T-helper 9 cell (primary cell): ENCODE measurements around the gene EZH1.

ENCODE experiments used
- DNase-seq: peaks from one replicate; pipeline ENCODE4 v3.0.0-alpha.2; 2020
- total RNA-seq, 2 donors: gene quantifications; one replicate each; lab custom pipeline; 2026; lab: John Stamatoyannopoulos, UW

The EZH1 gene
- 100 to 172 reads per million in 2 donors for total RNA-seq

DNA sequence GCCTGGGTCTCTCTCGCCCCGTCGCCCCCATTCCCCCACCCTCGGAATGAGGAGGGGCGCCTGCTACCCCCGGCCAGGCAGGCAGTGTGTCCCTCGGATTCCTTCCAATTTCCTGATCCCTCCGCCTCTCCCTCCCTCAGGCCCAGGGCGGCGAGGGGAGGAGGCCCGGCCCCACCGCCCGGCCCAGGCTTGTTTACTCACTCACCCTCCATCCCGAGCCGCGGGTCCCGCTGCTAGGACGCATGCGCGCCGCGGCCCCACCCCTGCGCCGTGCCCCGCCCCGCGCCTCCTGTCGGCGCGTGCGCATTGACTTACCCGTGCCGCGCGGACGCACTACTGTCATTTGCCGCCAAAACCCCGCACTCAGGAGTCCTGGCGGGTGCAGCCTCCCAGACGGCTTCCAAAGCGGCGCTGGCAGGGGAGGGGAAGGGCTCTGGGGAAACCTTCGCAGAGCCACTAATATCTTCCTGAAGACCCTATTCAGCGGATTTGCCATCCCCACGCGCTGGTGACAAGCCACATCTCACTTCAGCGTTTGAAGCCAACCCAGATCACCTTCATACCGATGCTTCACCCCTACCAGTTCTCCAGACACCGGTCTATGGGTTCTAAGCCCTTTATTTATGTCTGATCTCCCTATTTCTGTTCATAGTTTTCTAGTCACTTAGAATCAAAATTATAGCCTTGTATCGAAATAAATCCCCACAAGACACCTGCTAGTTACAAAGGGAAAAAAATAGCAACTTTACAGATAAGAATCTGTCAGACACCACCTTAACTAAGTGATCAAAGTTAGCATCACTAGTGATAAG is at the start of gene EZH1:
EZH1 (minus strand) TSS at position 235 of the 812 bp plus-strand sequence. CDS start 16,099 bp downstream, outside the sequence.
- DNase-seq: peak; percentile 85

DNA sequence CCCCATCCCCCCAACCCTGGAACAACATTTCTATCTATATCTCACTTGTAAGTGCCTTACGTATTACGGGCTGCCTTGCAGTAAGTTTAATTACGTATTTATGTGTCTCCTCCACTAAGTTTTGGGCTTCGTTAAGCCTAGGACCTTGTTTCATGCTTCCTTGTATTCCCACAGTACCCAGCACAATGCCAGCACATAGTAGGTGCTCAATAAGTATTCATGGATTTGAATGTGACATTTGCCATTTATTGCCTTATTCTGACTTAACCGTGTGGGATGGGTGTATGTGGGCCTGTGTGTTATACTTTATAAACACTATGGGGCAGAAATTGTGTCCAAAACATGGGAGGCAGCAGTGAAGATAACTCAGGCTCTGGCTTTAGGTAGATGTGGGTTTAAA is 47.7 kb upstream of the EZH1 start:
- no peak for DNase-seq

DNA sequence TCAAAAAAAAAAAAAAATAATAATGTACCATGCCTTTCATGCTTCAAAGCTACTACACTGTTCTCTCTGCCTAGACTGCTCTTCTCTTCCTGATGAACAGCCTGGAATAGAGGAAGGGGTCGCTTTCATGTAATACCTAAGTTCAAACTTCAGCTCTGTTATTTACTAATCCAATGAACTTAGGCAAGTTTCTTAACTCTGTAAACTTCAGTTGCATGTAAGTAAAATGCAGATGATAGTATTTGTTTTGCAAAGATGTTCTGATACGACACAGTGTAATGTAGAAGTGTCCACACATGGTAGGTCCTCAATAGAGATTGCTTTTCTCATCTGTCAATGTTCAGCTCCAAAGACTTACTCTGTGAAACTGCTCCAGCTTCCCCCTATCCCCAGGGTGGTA is 47.1 kb upstream of the EZH1 start:
- DNase-seq: no peak

DNA sequence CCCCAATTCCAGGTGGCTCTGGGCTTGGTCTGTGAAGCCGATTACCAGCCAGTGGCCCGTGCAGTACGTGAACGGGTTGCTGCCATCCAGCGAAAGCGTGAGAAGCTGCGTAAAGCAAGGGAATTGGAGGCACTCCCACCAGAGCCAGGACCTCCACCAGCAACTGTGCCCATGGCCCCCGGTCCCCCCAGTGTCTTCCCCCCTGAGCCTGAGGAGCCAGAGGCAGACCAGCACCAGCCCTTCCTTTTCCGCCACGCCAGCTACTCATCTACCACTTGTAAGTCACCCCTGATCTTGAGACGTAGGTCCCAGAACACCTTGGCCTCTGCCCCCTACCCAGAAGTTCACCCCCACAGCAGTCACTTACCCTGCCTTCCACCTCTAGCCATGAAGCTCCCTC is 42.4 kb upstream of the EZH1 start:
- no peak for DNase-seq

DNA sequence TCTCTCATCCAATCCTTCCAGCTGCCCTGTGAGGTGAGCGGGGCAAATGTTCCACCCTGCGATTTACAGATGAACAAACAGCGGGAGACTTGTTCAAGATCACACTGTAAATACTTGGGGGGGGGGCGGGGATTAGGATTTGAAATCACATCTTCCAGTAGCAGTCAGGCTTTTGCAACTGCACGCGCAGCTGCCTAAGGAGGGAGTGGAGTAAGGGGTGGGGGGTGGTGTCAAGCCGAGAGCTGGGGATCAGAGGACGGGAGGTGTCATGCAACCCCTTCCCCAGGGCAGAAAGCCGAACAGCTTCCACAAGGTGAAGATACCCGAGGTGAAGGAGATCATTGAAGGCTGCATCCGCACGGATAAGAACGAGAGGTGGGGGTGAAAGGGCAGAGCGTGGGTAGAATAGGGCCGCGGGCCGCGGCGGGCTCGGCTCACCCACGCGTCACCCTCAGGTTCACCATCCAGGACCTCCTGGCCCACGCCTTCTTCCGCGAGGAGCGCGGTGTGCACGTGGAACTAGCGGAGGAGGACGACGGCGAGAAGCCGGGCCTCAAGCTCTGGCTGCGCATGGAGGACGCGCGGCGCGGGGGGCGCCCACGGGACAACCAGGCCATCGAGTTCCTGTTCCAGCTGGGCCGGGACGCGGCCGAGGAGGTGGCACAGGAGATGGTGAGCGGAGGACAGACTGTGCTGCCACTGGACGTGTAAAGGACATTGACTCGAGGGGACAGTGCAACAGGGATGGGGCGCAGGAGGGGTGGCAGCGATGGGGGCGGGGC is 40.2 kb upstream of the EZH1 start:
- no peak for DNase-seq

DNA sequence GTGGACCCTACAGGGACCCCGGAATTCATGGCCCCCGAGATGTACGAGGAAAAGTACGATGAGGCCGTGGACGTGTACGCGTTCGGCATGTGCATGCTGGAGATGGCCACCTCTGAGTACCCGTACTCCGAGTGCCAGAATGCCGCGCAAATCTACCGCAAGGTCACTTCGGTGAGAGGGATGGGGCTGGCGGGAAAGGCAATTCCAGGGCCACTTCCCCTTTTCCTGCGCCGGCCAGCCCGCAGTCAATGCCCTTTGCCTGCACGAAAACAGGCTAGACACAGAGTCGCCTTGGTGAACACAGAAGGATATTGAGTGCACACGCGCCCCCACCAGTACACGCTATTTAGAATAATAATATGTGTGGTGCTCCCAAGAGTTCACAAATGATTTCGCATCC is 39.6 kb upstream of the EZH1 start:
- no peak for DNase-seq

DNA sequence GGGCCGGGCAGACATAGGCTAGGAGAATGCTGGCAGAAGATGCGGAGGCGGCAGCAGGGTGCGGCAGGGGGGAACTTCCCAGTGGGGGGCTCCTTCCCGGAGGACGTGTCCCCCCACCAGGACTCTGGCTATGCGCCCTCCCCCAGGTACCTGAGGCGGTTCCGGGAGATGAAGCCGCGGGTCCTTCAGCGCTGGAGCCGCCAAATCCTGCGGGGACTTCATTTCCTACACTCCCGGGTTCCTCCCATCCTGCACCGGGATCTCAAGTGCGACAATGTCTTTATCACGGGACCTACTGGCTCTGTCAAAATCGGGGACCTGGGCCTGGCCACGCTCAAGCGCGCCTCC is 38.9 kb upstream of the EZH1 start:
- DNase-seq: no peak

DNA sequence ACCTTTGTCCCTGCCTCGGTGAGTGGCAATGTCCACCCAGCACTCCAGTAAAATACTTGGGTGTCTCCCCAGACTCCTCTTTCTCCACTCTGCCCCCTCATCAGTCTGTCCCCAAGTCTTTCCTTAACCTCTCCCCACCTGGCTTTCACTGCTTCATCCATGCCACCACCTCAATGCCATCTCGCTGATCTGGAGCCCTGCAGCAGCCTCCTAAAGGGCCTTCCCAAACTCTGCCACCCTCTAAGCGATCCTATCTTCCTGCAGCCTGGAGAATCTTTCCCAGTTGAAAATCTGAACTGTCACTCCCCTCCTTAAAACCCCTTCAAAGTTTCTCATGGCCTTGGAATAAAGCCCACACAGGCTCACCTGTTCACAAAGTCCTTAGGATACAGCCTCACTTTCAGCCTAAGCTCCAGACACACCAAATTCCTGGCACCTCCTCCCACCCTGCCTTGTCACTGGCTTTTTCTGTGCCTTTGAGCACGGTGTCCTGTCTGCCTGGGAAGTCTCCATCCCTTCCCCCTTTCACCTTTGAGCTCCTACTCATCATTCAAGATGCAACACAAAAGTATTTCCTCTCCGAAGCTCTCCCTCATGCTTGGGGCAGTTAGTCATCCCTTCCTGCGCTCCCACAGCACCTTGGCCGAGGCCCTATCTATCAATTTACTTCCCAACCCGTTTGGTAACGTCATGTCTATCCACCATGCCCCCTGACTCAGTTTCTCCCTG is 38.4 kb upstream of the EZH1 start:
- no peak for DNase-seq

DNA sequence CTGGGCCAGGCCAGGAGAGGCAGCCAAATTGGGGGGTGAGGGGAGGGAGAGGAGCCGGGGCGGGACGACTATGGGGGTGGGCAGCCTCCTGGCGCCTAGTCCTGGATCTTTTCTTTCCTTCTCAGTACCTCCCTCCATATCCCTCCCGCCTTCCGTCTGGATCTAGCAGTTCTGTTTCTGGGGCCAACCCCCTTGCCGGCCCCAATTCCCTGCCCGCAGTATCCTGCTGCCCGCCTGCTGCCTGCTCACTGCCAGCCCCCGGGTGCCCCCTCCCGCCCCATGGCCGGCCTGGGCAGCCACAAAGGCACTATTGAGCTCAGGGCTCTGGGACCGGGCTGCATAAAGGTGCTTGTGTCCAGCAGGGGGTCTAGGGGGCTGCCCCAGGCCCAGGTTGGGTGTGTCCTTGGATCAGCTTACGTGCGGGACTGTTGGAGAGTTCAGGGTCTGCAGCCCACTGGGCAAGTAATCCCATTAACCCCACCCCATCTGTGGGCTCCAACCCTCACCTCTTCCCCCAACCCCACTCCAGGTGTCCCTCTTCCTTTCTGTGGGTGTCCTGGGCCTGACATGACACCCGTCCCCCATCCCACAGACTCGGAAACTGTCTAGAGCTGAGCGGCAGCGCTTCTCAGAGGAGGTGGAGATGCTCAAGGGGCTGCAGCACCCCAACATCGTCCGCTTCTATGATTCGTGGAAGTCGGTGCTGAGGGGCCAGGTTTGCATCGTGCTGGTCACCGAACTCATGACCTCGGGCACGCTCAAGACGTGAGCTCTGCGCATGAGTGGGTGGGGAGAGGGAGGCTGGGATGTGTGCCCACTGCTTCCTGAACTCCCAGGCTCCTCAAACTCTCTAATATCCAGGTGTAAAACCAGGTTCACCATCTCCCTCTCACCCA is 37.6 kb upstream of the EZH1 start:
- no peak for DNase-seq

DNA sequence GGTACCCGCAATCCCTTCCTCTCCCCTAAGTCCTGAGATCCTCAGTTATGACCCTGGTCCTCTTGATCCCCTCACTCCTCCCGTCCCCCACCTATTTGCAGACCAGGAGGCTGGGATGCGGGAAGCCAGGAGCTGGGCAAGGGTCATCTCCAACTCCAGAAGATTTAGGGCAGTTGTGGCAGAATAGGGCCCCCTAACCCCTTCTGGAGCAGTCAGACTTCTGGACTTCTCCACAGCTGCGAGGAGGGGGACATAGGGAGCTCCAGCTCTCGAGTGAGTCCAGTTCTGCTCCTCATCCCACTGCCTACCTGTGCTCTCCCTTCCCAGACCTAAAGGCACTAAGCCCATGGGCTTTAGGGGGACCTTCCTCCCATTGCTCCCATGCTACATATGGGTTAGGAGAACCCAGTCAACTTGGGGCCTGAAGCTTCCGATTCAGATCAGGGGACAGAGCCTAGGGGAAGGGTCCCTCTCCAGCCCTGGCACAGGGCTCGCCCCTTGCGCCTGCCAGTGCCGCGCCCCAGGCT is 36.9 kb upstream of the EZH1 start:
- DNase-seq: no peak

DNA sequence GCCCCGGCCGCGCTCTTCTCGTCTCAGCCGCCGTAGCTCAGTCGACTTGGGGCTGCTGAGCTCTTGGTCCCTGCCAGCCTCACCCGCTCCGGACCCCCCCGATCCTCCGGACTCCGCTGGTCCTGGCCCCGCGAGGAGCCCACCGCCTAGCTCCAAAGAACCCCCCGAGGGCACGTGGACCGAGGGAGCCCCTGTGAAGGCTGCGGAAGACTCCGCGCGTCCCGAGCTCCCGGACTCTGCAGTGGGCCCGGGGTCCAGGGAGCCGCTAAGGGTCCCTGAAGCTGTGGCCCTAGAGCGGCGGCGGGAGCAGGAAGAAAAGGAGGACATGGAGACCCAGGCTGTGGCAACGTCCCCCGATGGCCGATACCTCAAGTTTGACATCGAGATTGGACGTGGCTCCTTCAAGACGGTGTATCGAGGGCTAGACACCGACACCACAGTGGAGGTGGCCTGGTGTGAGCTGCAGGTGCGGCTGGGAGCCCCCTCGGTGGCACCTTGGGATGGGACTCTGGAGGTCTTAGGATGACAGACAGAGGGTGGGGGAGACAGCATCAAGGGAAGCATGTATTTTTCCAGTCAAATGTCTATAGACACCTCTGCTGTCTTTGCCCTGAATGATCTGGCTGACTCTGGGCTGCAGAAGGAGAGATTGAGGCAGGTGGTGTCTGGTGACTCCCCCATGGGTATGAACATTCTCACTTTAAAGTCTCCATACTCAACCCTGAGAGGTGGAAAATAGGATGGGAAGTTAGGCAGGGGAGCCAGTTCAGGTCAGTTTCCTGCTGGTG is 36.2 kb upstream of the EZH1 start:
- no peak for DNase-seq

DNA sequence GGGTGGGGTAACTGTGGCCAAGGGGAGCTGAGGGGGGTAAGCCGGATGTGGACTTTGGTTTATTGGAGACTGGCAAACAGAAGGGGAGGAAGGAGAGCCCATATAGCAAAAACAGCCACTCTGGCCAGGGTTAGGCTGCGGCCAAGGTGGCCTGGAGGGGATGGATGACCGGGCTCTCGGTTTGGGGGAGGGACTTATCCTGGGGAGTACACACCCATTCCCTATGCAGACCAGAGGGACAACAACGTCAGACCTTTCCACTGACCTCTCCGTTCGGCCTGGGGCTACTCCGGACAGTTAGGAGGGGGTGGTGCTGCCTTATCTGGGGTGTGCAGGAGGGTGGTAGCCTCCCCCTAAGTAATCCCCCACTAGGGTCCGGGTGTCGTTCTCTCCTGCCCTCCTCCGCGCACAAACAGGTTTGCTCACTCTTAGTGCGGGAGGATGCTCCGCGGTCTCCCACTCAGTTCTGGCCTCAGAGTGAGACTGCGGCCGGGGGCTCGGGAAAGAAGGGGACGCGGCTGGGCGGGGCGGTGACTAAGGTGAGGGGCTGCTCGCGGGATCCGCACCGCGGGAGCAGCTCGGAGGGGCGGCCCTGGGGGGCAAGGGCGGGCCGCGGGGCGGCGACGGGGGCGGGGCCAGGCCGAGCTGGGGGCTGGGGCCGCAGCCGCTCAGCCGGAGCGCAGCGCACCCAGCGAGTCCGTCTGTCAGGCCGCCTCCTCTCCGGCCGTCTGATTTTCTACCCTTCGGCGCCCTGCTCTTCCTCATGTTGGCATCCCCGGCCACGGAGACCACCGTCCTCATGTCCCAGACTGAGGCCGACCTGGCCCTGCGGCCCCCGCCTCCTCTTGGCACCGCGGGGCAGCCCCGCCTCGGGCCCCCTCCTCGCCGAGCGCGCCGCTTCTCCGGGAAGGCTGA is 35.4 kb upstream of the EZH1 start, which contains the start of gene WNK4:
WNK4 (plus strand) TSS at position 675 of the 915 bp plus-strand sequence; CDS start at position 764, 89 bp downstream.
- DNase-seq: no peak

DNA sequence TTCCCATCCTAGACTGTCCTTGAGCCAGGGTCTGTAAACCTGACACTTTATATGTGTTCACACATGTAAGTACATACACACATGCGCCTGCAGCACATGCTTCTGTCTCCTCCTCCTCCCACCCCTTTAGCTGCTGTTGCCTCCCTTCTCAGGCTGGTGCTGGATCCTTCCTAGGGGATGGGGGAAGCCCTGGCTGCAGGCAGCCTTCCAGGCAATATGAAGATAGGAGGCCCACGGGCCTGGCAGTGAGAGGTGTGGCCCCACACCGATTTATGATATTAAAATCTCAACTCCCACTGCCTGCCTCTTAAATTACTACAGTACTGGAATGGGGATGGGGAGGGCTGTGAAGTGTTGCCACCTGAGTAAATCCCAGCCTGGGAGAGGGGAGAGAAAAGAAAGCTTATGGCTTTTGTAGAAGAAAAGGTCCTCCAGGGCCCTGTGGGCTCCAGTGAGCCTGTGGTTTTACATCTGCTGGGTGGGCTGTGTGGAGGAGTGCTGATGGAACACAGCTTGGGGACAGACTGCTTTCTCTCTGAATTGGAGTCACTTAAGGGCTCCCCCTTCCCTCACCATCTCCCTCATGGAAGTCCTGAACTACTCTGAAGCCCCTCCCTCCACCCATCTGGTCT is 34.6 kb upstream of the EZH1 start:
- DNase-seq: no peak

DNA sequence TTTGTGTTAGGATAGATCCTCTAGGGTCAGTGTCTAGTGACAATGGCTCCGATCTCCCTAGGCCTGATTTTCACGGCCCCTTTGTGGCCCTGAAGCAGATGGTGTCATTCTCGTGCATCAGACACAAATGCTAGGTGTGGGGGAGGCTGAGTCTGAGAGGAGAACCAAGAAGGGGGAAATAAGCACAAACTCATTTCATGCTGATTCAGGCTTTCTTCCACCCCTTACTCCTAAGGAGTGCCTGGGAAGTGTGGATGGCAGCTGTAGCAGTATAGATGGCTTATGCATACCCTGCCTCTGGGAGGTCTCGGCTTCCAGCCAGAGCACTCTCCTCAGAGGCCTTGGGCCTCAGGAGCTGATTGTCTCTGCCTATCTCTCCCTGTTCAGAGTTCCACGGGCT is 33.7 kb upstream of the EZH1 start:
- DNase-seq: no peak

DNA sequence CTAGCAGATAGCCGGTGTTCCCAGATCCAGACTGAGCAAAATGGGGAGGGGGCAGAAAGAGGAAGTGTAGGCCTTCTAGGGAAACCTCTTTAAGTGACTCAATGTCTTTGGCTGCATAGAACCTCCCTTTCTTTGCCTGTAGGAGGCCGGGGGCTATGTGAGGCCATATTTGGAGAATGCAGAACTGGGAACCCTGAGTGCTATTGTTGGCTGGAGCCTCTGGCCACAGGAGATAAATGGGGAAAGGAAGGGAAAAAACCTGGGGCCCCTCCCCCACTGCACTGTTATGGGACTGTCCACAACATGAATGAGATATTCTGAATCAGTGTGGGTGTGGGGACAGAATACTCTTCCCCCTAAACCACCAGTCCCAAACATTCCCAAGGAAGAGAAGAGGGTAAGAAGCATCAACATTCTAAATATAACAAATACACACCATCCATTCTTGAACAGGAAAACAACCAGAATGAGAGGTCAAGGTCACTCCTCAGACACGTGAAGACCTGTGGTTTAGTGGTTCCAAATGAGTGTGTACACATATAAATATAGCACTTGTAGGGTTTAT is 30.8 kb upstream of the EZH1 start:
- no peak for DNase-seq

DNA sequence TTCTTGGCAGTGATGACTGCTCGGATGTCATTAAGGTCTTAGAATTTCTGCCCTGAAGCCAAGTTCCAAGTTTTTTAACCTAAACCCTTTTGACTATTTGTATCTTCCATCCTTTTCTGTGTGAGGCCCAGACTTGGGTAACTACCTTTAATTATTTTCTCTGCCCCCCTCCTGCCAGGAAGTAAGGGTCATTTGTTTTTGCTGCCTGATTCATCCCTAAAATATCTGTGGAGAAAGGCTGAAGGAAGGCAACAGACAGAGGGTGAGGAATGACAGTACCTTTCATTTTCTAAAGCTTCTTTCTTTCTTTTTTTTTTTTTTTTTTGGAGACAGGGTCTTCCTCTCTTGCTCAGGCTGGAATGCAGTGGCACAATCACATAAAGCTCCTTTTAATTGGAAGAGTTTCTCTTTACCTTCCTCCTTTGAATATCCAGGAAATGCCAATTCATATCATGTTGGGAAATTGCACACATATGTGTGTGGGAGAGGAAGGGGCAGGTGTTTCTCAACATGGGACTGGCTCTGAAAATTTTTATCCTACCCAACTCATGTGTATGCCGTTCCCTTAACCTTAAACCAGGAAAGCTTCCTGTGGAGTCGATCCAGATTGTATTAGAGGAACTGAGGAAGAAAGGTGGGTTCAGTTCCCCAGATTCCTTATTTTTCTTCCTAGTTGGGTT is 29.4 kb upstream of the EZH1 start:
- DNase-seq: no peak

DNA sequence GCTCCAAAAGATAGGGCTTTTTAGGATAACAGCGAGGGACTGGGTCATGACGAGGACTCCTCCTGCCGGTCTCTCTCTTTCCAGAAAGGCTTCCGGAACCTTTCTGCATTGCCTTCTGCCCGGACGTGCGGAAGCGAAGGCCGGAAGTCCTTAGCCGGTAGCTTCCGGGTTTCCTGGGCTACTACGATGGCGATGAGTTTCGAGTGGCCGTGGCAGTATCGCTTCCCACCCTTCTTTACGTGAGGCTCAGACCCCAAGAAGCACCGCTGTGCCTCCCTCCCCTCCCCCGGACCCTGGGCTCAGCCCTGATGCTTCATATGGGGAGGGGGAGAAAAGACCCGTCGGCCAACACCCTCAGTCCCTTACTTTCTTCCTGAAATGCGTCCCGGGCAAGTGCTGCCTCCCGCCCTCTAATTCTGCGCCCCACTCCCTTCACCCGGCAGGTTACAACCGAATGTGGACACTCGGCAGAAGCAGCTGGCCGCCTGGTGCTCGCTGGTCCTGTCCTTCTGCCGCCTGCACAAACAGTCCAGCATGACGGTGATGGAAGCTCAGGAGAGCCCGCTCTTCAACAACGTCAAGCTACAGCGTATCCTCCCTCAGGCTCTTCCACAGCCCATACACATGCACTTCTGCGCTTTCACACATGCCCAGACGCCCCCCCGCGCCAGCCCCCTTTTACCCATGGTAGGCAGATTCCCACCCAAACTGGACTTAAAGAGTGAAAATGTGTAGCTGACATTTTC is 28.6 kb upstream of the EZH1 start, which contains the start of gene VPS25:
VPS25 (plus strand) TSS at position 160 of the 746 bp plus-strand sequence; CDS start at position 187, 27 bp downstream.
- peak; percentile 54 for DNase-seq

DNA sequence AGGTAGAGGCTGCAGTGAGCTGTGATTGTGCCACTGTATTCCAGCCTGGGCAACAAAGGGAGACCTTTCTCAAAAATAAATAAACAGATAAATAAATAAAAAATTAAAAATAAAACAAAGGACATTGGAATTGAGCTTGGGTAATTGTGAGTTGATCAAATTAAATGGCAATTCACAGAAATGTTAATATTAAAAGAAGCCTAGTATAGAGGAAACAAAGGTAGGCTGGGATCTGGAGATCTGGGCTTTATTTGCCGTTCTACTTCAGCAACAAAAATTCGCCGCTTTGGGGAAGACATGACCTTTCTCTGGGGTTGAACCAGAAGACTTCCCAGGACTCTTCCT is 28.1 kb upstream of the EZH1 start:
- DNase-seq: no peak
